Suprapubic skin (tissue), 4 donors: Measurements from ENCODE around the gene DNAH8. TPM values are rescaled to one million over a fixed set of nuclear protein-coding genes. Genes with fewer than 3 reads are reported as not detected.

ENCODE experiments used
- DNase-seq, 2 donors: peaks; one replicate each; pipeline ENCODE4 v3.0.0-alpha.2; 2019; ENCODE audit warnings: low spot score in 2 of 2
- H3K27ac ChIP-seq: fragments of 200-600 bp; sonication (generic); one replicate; pipeline ENCODE4 v1.5.1; 2019
- H3K27me3 ChIP-seq: fragments of 200-600 bp; sonication (generic); one replicate; pipeline ENCODE4 v1.5.1; 2019
- H3K36me3 ChIP-seq: fragments of 200-600 bp; sonication (generic); one replicate; pipeline ENCODE4 v1.5.1; 2019
- H3K4me1 ChIP-seq: fragments of 200-600 bp; sonication (generic); one replicate; pipeline ENCODE4 v1.5.1; 2019
- H3K4me3 ChIP-seq: fragments of 200-600 bp; sonication (generic); one replicate; pipeline ENCODE4 v1.5.1; 2019; ENCODE audit warnings: mild to moderate bottlenecking
- H3K9me3 ChIP-seq: fragments of 200-600 bp; sonication (generic); one replicate; pipeline ENCODE4 v1.5.1; 2019
- CTCF ChIP-seq, 2 donors: fragments of 200-600 bp in 1 of 2; fragments of 450-650 bp in 1 of 2; sonication (generic) in 1 of 2; IDR thresholded peaks; one replicate each; pipeline ENCODE4 v1.5.1; 2016 to 2019; ENCODE audit warnings: antibody characterized with exemption in 2 of 2, mild to moderate bottlenecking in 1 of 2, moderate library complexity in 1 of 2
- EP300 ChIP-seq: sonication (generic); formaldehyde crosslinking; IDR thresholded peaks from one replicate; pipeline ENCODE4 v1.6.1; 2017; ENCODE audit warnings: antibody characterized with exemption
- POLR2A ChIP-seq, 2 donors: fragments of 450-650 bp; IDR thresholded peaks; one replicate each; pipeline ENCODE4 v1.6.1; 2017; ENCODE audit warnings: antibody characterized with exemption in 2 of 2, mild to moderate bottlenecking in 2 of 2, moderate library complexity in 2 of 2
- POLR2AphosphoS5 ChIP-seq, 3 donors: sonication (generic); formaldehyde crosslinking; IDR thresholded peaks; one replicate each; pipeline ENCODE4 v1.6.1; 2017; ENCODE audit warnings: antibody characterized with exemption in 3 of 3
- WGBS: methylation state at CpG from one replicate; pipeline ENCODE4 v1.1.5; 2018; 5-methylcytosine and 5-hydroxymethylcytosine counted together
- total RNA-seq, 4 donors: library from RNA; depleted of rRNA; stranded (reverse); fragments of >200 nt; gene quantifications; one replicate each; pipeline ENCODE4 v1.1.0, GENCODE V29; 2016

Gene DNAH8
- total RNA-seq, 4 donors from 2014 or later, result 0.04 to 0.23 (median 0.08) TPM; not detected in 1

GRCh38 chr6:39079197-39080125 is 364.4 kb downstream of the DNAH8 start:
- no peak for DNase-seq
- no peak overlapping the region for H3K27ac ChIP-seq
- 78% methylated on average over 8 of the region's 8 CpGs for WGBS
- no peaks in the 10 kb centered on the region for H3K9me3 ChIP-seq
- TF ChIP-seq POLR2AphosphoS5 (IDR thresholded peaks at IDR 0.05) (no peak), EP300 (no peak), CTCF (IDR thresholded peaks at IDR 0.05) (no peak), POLR2A (IDR thresholded peaks at IDR 0.05) (no peak)
- peaks cover 7% of the 10 kb centered on the region for H3K27me3 ChIP-seq
- H3K4me3 ChIP-seq, result no peak overlapping the region
- H3K36me3 ChIP-seq, result no peaks in the 10 kb centered on the region
- H3K4me1 ChIP-seq, result no peaks in the 10 kb centered on the region

Other genes with a start within 250 kb of the DNAH8 start
- gene BTBD9, start 75.4 kb upstream of the DNAH8 start, total RNA-seq, result 10 to 100 TPM; 15.4 to 50.0 (median 21.9) TPM
- gene GLO1, start 12.2 kb upstream of the DNAH8 start, total RNA-seq, result 100 to 1,000 TPM in 1 of 4 donors, 10 to 100 TPM in 3; 43.5 to 124 (median 80.7) TPM